CD4-positive, alpha-beta T cell treated with Interleukin-12 subunit alpha and Interleukin-12 subunit beta, for 1 hour (primary cell): ENCODE results near the gene DNAH9.

ENCODE experiments used
- DNase-seq: peaks from one replicate; pipeline ENCODE4 v3.0.0-alpha.2; 2020

DNAH9 gene

GRCh38 chr17:11780621-11781020, 182.4 kb downstream of the DNAH9 start:
- no peak for DNase-seq

- no peak for DNase-seq
Measured at GRCh38 chr17:11786711-11787438, 188.6 kb downstream of the DNAH9 start.

- DNase-seq, result no peak
Measured at GRCh38 chr17:11795906-11796305, 197.6 kb downstream of the DNAH9 start.

- DNase-seq, result no peak
Measured at GRCh38 chr17:11797803-11798202, 199.5 kb downstream of the DNAH9 start.

GRCh38 chr17:11803231-11803969, 205.1 kb downstream of the DNAH9 start:
- DNase-seq, result no peak

GRCh38 chr17:11805138-11805537, 206.9 kb downstream of the DNAH9 start:
- no peak for DNase-seq

GRCh38 chr17:11805952-11806351, 207.7 kb downstream of the DNAH9 start:
- no peak for DNase-seq

GRCh38 chr17:11807606-11808005, 209.3 kb downstream of the DNAH9 start:
- no peak for DNase-seq

- no peak for DNase-seq
Measured at GRCh38 chr17:11813278-11813677, 215.0 kb downstream of the DNAH9 start.

GRCh38 chr17:11813871-11814270, 215.6 kb downstream of the DNAH9 start:
- no peak for DNase-seq

GRCh38 chr17:11814655-11815262, 216.5 kb downstream of the DNAH9 start:
- no peak for DNase-seq

- no peak for DNase-seq
Measured at GRCh38 chr17:11816409-11816808, 218.1 kb downstream of the DNAH9 start.

- DNase-seq, result no peak
Measured at GRCh38 chr17:11823862-11824261, 225.6 kb downstream of the DNAH9 start.

GRCh38 chr17:11825572-11826209, 227.4 kb downstream of the DNAH9 start:
- no peak for DNase-seq

GRCh38 chr17:11832401-11833137, 234.3 kb downstream of the DNAH9 start:
- DNase-seq, result no peak

- DNase-seq, result no peak
Measured at GRCh38 chr17:11836508-11836907, 238.2 kb downstream of the DNAH9 start.

GRCh38 chr17:11840052-11840451, 241.8 kb downstream of the DNAH9 start:
- DNase-seq, result no peak

- no peak for DNase-seq
Measured at GRCh38 chr17:11840831-11841230, 242.6 kb downstream of the DNAH9 start.

GRCh38 chr17:11848330-11848729, 250.1 kb downstream of the DNAH9 start:
- DNase-seq, result no peak

GRCh38 chr17:11852231-11852630, 254.0 kb downstream of the DNAH9 start:
- DNase-seq, result no peak

- DNase-seq, result no peak
Measured at GRCh38 chr17:11852912-11853311, 254.6 kb downstream of the DNAH9 start.

GRCh38 chr17:11853321-11854151, 255.3 kb downstream of the DNAH9 start:
- DNase-seq, result no peak
